B cell (primary cell): ENCODE results near the gene KBTBD12.

ENCODE experiments used
- CTCF ChIP-seq: fragments of 200-600 bp; IDR thresholded peaks from one replicate; pipeline ENCODE4 v1.8.0; 2022; ENCODE audit warnings: antibody characterized with exemption, mild to moderate bottlenecking
- EZH2 ChIP-seq: IDR thresholded peaks from 2 replicates; pipeline ENCODE4 v1.6.1; 2012; ENCODE audit warnings: borderline replicate concordance, low read depth, mild to moderate bottlenecking, moderate library complexity, low read length; ENCODE audit not compliant: insufficient read depth, poor library complexity, severe bottlenecking

DNA sequence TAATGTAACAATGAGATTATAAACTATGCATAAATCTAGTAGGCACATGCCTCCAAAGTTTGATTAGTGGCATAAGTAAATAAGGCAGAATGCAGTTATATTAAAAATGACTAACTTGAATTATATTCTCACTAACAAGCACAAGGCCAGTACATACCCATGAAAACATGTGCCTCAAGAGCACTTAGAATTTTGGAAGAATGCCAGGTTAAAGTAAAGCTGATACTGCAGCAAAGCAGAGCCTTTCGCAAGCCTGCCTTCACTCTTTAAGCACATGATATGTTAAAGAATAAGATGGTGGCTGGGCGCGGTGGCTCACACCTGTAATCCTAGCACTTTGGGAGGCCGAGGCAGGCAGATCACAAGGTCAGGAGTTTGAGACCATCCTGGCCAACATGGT lies 49.0 kb downstream of the KBTBD12 start:
- no peak for TF ChIP-seq EZH2
- TF ChIP-seq CTCF, result no peak
